Trophoblast cell (in vitro differentiated cells and primary cell): ENCODE measurements around the gene ZNHIT6.
A peak's percentile ranks its signal among the peaks of the same experiment; 100 is the strongest.

Experiments
- DNase-seq, 2 donors: peaks; one replicate each; pipeline ENCODE4 v3.0.0-alpha.2; 2016
- H2AFZ ChIP-seq: 2 replicates; pipeline ENCODE4 v1.6.1; 2013; ENCODE audit warnings: low read length, moderate library complexity, mild to moderate bottlenecking; ENCODE audit not compliant: insufficient read depth, poor library complexity
- H2AK5ac ChIP-seq: 2 replicates; pipeline ENCODE4 v1.6.1; 2013; ENCODE audit warnings: mild to moderate bottlenecking, low read length
- H2BK120ac ChIP-seq: 2 replicates; pipeline ENCODE4 v1.6.1; 2013; ENCODE audit warnings: low read length, mild to moderate bottlenecking, moderate library complexity; ENCODE audit not compliant: insufficient read depth, poor library complexity
- H2BK12ac ChIP-seq: 2 replicates; pipeline ENCODE4 v1.6.1; 2013; ENCODE audit warnings: mild to moderate bottlenecking, low read length, moderate library complexity
- H2BK5ac ChIP-seq: 2 replicates; pipeline ENCODE4 v1.6.1; 2013; ENCODE audit warnings: low read length, low read depth, moderate library complexity, mild to moderate bottlenecking; ENCODE audit not compliant: poor library complexity
- H3K14ac ChIP-seq: 2 replicates; pipeline ENCODE4 v1.6.1; 2013; ENCODE audit warnings: mild to moderate bottlenecking, low read length
- H3K18ac ChIP-seq: 2 replicates; pipeline ENCODE4 v1.6.1; 2013; ENCODE audit warnings: mild to moderate bottlenecking, low read length
- H3K23ac ChIP-seq: 2 replicates; pipeline ENCODE4 v1.6.1; 2013; ENCODE audit warnings: low read length
- H3K27ac ChIP-seq: 2 replicates; pipeline ENCODE4 v1.5.1; 2013; ENCODE audit warnings: low read depth, mild to moderate bottlenecking, inconsistent platforms, low read length, moderate library complexity
- H3K27me3 ChIP-seq: 2 replicates; pipeline ENCODE4 v1.6.1; 2013; ENCODE audit warnings: inconsistent platforms, mild to moderate bottlenecking, low read length, moderate library complexity; ENCODE audit not compliant: insufficient read depth
- H3K36me3 ChIP-seq, 2 experiments: 1 replicate in 1 of 2; 2 replicates in 1 of 2; pipeline ENCODE4 v1.6.1; 2013; ENCODE audit warnings: low read length in 2 of 2, mild to moderate bottlenecking in 2 of 2, moderate library complexity in 1 of 2; ENCODE audit not compliant: insufficient read depth in 2 of 2, control insufficient read depth in 1 of 2
- H3K4ac ChIP-seq: 2 replicates; pipeline ENCODE4 v1.6.1; 2013; ENCODE audit warnings: low read depth, mild to moderate bottlenecking, low read length, moderate library complexity
- H3K4me1 ChIP-seq, 2 experiments: 1 replicate in 1 of 2; 2 replicates in 1 of 2; pipeline ENCODE4 v1.6.1; 2013; ENCODE audit warnings: low read length in 2 of 2, mild to moderate bottlenecking in 2 of 2, moderate library complexity in 1 of 2; ENCODE audit not compliant: insufficient read depth in 2 of 2, control insufficient read depth in 1 of 2
- H3K4me2 ChIP-seq: 2 replicates; pipeline ENCODE4 v1.6.1; 2013; ENCODE audit warnings: inconsistent platforms, mild to moderate bottlenecking, low read length, moderate library complexity
- H3K4me3 ChIP-seq: 2 replicates; pipeline ENCODE4 v1.5.1; 2013; ENCODE audit warnings: mild to moderate bottlenecking, low read depth, low read length, inconsistent platforms
- H3K79me1 ChIP-seq: one replicate; pipeline ENCODE4 v1.6.1; 2013; ENCODE audit warnings: low read length
- H3K79me2 ChIP-seq: 2 replicates; pipeline ENCODE4 v1.6.1; 2013; ENCODE audit warnings: low read length, mild to moderate bottlenecking; ENCODE audit not compliant: control insufficient read depth, insufficient read depth, poor library complexity
- H3K9ac ChIP-seq: 2 replicates; pipeline ENCODE4 v1.6.1; 2013; ENCODE audit warnings: mild to moderate bottlenecking, low read length
- H3K9me3 ChIP-seq: 2 replicates; pipeline ENCODE4 v1.6.1; 2013; ENCODE audit warnings: low read depth, mild to moderate bottlenecking, control low read depth, inconsistent platforms, low read length; ENCODE audit not compliant: insufficient read depth
- H4K12ac ChIP-seq: 2 replicates; pipeline ENCODE4 v1.6.1; 2013; ENCODE audit warnings: low read depth, mild to moderate bottlenecking, low read length, moderate library complexity
- H4K8ac ChIP-seq: 2 replicates; pipeline ENCODE4 v1.6.1; 2013; ENCODE audit warnings: low read depth, mild to moderate bottlenecking, low read length, moderate library complexity
- H4K91ac ChIP-seq: one replicate; pipeline ENCODE4 v1.6.1; 2013; ENCODE audit warnings: low read depth, mild to moderate bottlenecking, low read length, moderate library complexity
- WGBS: extraction: QIAGEN DNeasy Blood & Tissue Kit; methylation state at CpG from one replicate; pipeline ENCODE4 v1.1.7; 2013; ENCODE audit warnings: missing lambda C conversion rate; ENCODE audit not compliant: insufficient read length, insufficient coverage; ENCODE audit errors: extremely low coverage; 5-methylcytosine and 5-hydroxymethylcytosine counted together

Gene ZNHIT6

GRCh38 chr1:85681087-85681486, 27.1 kb downstream of the ZNHIT6 start:
- H3K9me3 ChIP-seq = no peaks in the 10 kb centered on the region
- no peak overlapping the region for H2BK5ac ChIP-seq
- no CpG with 5 or more reads among the region's 2 CpGs for WGBS
- no peak overlapping the region for H2BK120ac ChIP-seq
- no peak overlapping the region for H3K4me2 ChIP-seq
- H3K4me1 ChIP-seq = no peaks in the 10 kb centered on the region
- no peak overlapping the region for H4K8ac ChIP-seq
- H4K91ac ChIP-seq = no peak overlapping the region
- no peak overlapping the region for H3K9ac ChIP-seq
- no peak overlapping the region for H3K27ac ChIP-seq
- no peak overlapping the region for H3K4ac ChIP-seq
- H3K23ac ChIP-seq = no peak overlapping the region
- no peak overlapping the region for H3K4me3 ChIP-seq
- H3K14ac ChIP-seq = no peak overlapping the region
- H4K12ac ChIP-seq = no peak overlapping the region
- H3K36me3 ChIP-seq = peaks cover 4% of the 10 kb centered on the region in 2 experiments
- H3K79me1 ChIP-seq = no peaks in the 10 kb centered on the region
- no peak overlapping the region for H3K18ac ChIP-seq
- peak; percentile 76 to 90 for DNase-seq
- no peak overlapping the region for H2AK5ac ChIP-seq
- no peaks in the 10 kb centered on the region for H3K27me3 ChIP-seq
- H3K79me2 ChIP-seq = no peaks in the 10 kb centered on the region
- H2AFZ ChIP-seq = no peak overlapping the region
- H2BK12ac ChIP-seq = no peak overlapping the region

- no CpG with 5 or more reads among the region's 1 CpG for WGBS
- no peak overlapping the region for H3K4me3 ChIP-seq
- H4K91ac ChIP-seq = no peak overlapping the region
Observed at GRCh38 chr1:85678193-85678592, 30.0 kb downstream of the ZNHIT6 start.

GRCh38 chr1:85677656-85678055, 30.6 kb downstream of the ZNHIT6 start:
- Histone ChIP-seq H4K12ac (no peak overlapping the region), H2AFZ (no peak overlapping the region), H3K79me2 (no peaks in the 10 kb centered on the region), H3K14ac (no peak overlapping the region), H3K4me1 (no peaks in the 10 kb centered on the region), H3K18ac (no peak overlapping the region), H2BK5ac (no peak overlapping the region), H2BK12ac (no peak overlapping the region), H2BK120ac (no peak overlapping the region), H3K4me2 (no peak overlapping the region), H3K27ac (no peak overlapping the region), H3K4me3 (no peak overlapping the region), H2AK5ac (no peak overlapping the region), H3K23ac (no peak overlapping the region), H3K4ac (no peak overlapping the region), H3K36me3 (peaks cover 3 to 4% of the 10 kb centered on the region in 2 experiments), H4K91ac (no peak overlapping the region), H4K8ac (no peak overlapping the region), H3K9ac (no peak overlapping the region), H3K27me3 (no peaks in the 10 kb centered on the region), H3K9me3 (no peaks in the 10 kb centered on the region), H3K79me1 (no peaks in the 10 kb centered on the region)
- no peak for DNase-seq
- no CpG with 5 or more reads among the region's 3 CpGs for WGBS

More at GRCh38 chr1:85678193-85678592, 30.0 kb downstream of the ZNHIT6 start:
- no peaks in the 10 kb centered on the region for H3K27me3 ChIP-seq
- no peak overlapping the region for H3K9ac ChIP-seq
- no peak for DNase-seq
- H2BK120ac ChIP-seq = no peak overlapping the region
- no peak overlapping the region for H3K23ac ChIP-seq
- no peaks in the 10 kb centered on the region for H3K9me3 ChIP-seq
- no peaks in the 10 kb centered on the region for H3K79me2 ChIP-seq
- H3K4me1 ChIP-seq = no peaks in the 10 kb centered on the region
- no peak overlapping the region for H2AFZ ChIP-seq
- no peak overlapping the region for H4K8ac ChIP-seq
- peaks cover 3 to 4% of the 10 kb centered on the region in 2 experiments for H3K36me3 ChIP-seq
- no peak overlapping the region for H2BK12ac ChIP-seq
- no peak overlapping the region for H3K27ac ChIP-seq
- no peak overlapping the region for H4K12ac ChIP-seq
- no peaks in the 10 kb centered on the region for H3K79me1 ChIP-seq
- no peak overlapping the region for H2BK5ac ChIP-seq
- H3K14ac ChIP-seq = no peak overlapping the region
- H2AK5ac ChIP-seq = no peak overlapping the region
- no peak overlapping the region for H3K18ac ChIP-seq
- H3K4me2 ChIP-seq = no peak overlapping the region
- H3K4ac ChIP-seq = no peak overlapping the region

GRCh38 chr1:85672031-85672660, 36.1 kb downstream of the ZNHIT6 start:
- H3K4ac ChIP-seq = no peak overlapping the region
- H2AK5ac ChIP-seq = no peak overlapping the region
- H3K27ac ChIP-seq = no peak overlapping the region
- no peak overlapping the region for H3K4me2 ChIP-seq
- no peaks in the 10 kb centered on the region for H3K27me3 ChIP-seq
- H3K18ac ChIP-seq = no peak overlapping the region
- no peak overlapping the region for H4K8ac ChIP-seq
- no peak overlapping the region for H2AFZ ChIP-seq
- no peak overlapping the region for H2BK12ac ChIP-seq
- no peaks in the 10 kb centered on the region for H3K79me1 ChIP-seq
- DNase-seq = no peak
- no peak overlapping the region for H2BK5ac ChIP-seq
- no peak overlapping the region for H3K23ac ChIP-seq
- peaks cover 0 to 1% of the 10 kb centered on the region in 2 experiments for H3K36me3 ChIP-seq
- no peak overlapping the region for H2BK120ac ChIP-seq
- H3K9ac ChIP-seq = no peak overlapping the region
- H3K9me3 ChIP-seq = no peaks in the 10 kb centered on the region
- no peak overlapping the region for H4K12ac ChIP-seq
- no peak overlapping the region for H4K91ac ChIP-seq
- no peaks in the 10 kb centered on the region for H3K79me2 ChIP-seq
- H3K4me1 ChIP-seq = no peaks in the 10 kb centered on the region
- no CpG with 5 or more reads among the region's 1 CpG for WGBS
- H3K4me3 ChIP-seq = no peak overlapping the region
- H3K14ac ChIP-seq = no peak overlapping the region
